Lower leg skin (tissue), 3 donors: ENCODE data around the gene HMBS.

Experiments used
- CTCF ChIP-seq, 3 donors: fragments of 450-650 bp; IDR thresholded peaks; one replicate each; pipeline ENCODE4 v1.5.1; 2016; ENCODE audit warnings: antibody characterized with exemption in 3 of 3, mild to moderate bottlenecking in 3 of 3, moderate library complexity in 2 of 3
- POLR2A ChIP-seq, 2 donors: fragments of 450-650 bp; IDR thresholded peaks; one replicate each; pipeline ENCODE4 v1.6.1; 2016 to 2017; ENCODE audit warnings: antibody characterized with exemption in 2 of 2, mild to moderate bottlenecking in 1 of 2, moderate library complexity in 1 of 2

GRCh38 chr11:119041821-119042514 is 42.7 kb upstream of the HMBS start:
- no peak for TF ChIP-seq CTCF (IDR thresholded peaks at IDR 0.05)
- no peak for TF ChIP-seq POLR2A (IDR thresholded peaks at IDR 0.05)
